BE2C (cell line): ENCODE measurements around the gene CTRB2. TPM values are rescaled to one million over a fixed set of nuclear protein-coding genes. Genes with fewer than 3 reads are reported as not detected.

Source experiments
- DNase-seq: peaks from one replicate; pipeline ENCODE4 v3.0.0-alpha.2; 2020
- H3K27me3 ChIP-seq: fragments of 250-450 bp; sonication (Bioruptor Pico); 2 replicates; pipeline ENCODE4 v1.5.1; 2020; ENCODE audit warnings: mild to moderate bottlenecking
- H3K36me3 ChIP-seq: fragments of 250-450 bp; sonication (Bioruptor Pico); 2 replicates; pipeline ENCODE4 v1.5.1; 2020; ENCODE audit warnings: mild to moderate bottlenecking
- H3K4me1 ChIP-seq: fragments of 250-450 bp; sonication (Bioruptor Pico); 2 replicates; pipeline ENCODE4 v1.5.1; 2020
- H3K4me3 ChIP-seq: 2 replicates; pipeline ENCODE4 v1.5.1; 2011; ENCODE audit warnings: low read depth, low read length
- H3K9me3 ChIP-seq: fragments of 250-450 bp; sonication (Bioruptor Pico); 2 replicates; pipeline ENCODE4 v1.5.1; 2020
- polyA plus RNA-seq: library from polyadenylated mRNA; unstranded; fragments of >200 nt; gene quantifications from one replicate; pipeline ENCODE4 v1.2.1, GENCODE V29; 2012; ENCODE audit warnings: low read depth, missing spikeins; ENCODE audit not compliant: insufficient read length, insufficient read depth
- TF ChIP-seq, protein P1 (sequence below): IDR thresholded peaks from 2 replicates; pipeline ENCODE4 v1.5.1; 2012; ENCODE audit warnings: mild to moderate bottlenecking, low read depth, low read length

Gene CTRB2
- 0.90 TPM for polyA plus RNA-seq

DNA sequence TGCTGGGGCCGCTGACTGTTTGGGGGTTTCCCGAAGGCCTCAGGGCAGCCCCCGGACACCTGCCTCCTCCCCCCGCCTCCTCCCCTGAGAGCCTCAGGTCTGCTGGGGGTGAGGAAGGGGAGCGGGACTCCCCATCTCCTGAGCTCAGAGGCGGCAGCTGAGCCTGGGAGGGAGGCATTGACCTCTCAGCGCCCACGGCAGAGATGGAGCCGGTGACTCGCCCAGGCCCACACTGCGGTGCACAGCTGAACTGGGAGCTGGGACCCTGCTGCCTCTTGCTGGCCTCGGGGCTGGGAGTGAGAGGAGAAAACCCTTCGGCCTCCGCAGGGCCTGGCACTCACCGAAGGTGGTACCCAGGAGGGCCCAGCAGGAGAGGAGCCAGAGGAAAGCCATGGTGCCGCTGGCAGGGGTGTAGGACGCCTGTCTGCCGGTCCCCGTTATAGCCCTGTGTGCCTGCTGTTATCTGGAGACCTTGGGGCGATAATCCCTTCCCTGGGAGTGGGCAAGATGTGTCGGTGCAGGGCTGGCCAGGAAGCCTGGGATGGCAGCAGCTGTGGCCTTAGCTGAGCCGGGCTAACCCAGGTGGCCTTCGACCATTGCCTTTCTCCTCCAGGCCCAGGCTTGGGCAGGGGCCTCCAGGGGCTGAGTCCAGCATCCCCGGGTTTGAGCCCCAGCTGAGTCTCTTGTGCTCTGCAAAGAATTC lies at the start of gene CTRB2:
Gene CTRB2 (minus strand): TSS at position 413 of the 703 bp plus-strand sequence. CDS start 20 bp downstream, at position 393.
- H3K4me3 ChIP-seq, result no peak within 1 kb of the TSS
- H3K27me3 ChIP-seq, result no peaks in the 10 kb centered on the region
- TF ChIP-seq, protein P1, sequence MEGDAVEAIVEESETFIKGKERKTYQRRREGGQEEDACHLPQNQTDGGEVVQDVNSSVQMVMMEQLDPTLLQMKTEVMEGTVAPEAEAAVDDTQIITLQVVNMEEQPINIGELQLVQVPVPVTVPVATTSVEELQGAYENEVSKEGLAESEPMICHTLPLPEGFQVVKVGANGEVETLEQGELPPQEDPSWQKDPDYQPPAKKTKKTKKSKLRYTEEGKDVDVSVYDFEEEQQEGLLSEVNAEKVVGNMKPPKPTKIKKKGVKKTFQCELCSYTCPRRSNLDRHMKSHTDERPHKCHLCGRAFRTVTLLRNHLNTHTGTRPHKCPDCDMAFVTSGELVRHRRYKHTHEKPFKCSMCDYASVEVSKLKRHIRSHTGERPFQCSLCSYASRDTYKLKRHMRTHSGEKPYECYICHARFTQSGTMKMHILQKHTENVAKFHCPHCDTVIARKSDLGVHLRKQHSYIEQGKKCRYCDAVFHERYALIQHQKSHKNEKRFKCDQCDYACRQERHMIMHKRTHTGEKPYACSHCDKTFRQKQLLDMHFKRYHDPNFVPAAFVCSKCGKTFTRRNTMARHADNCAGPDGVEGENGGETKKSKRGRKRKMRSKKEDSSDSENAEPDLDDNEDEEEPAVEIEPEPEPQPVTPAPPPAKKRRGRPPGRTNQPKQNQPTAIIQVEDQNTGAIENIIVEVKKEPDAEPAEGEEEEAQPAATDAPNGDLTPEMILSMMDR, result no peak
- H3K36me3 ChIP-seq, result no peaks in the 10 kb centered on the region
- no peak for DNase-seq
- no peaks in the 10 kb centered on the region for H3K4me1 ChIP-seq
- H3K9me3 ChIP-seq, result no peaks in the 10 kb centered on the region

DNA sequence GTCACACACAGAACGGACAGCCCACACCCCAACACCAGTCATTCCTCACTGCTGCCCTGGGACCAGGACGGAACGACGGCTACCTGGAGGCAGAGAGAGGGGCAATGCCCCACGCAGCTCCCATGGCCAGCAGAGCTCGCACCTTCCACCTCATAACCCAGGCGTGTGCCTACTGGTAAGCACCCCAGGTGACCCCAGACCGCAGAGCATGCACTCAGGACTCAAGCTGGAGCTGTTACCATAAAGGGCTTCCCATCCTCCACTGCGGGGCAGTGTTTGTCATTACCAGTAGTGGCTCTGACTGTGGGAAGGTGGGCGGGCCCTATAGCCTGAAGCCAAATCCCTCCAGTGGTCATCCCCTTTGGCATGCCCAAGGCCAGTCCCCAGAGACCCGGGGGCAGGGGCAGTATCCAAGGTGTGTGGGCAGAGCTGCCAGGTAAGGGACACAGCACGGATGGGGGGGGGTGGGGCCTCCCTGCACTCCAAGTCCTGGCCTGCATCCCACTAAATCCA lies 49.2 kb upstream of the CTRB2 start:
- no peaks in the 10 kb centered on the region for H3K27me3 ChIP-seq
- no peaks in the 10 kb centered on the region for H3K36me3 ChIP-seq
- TF ChIP-seq, protein P1, result no peak
- no peak overlapping the region for H3K4me3 ChIP-seq
- no peak for DNase-seq
- H3K4me1 ChIP-seq, result peaks cover 28% of the 10 kb centered on the region
- H3K9me3 ChIP-seq, result no peaks in the 10 kb centered on the region

DNA sequence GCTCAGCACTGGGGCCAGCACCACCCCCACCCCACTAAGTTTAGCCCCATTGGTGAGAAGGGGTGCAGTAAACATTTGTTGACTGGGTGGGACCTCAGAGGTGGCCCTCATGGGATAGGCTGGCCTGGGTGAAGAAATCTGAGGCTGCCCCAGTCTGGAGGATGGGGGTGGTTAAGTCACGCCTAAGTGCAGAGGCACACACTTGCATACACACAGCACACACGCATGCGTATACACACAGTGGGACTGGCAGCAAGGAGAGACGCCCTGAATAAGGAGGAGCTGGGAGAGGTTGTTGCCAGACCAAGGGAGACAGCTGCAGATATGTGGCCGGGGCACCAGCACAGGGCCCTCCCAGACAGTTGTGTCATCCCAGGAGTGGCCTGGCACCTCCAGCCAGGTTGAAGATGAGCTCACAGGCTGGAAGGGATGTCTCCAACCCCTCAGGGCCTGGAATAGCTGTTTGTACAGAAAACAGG lies 47.4 kb upstream of the CTRB2 start:
- no peak for DNase-seq
- Histone ChIP-seq H3K9me3 (no peaks in the 10 kb centered on the region), H3K4me3 (no peak overlapping the region), H3K36me3 (no peaks in the 10 kb centered on the region), H3K4me1 (peaks cover 28% of the 10 kb centered on the region), H3K27me3 (no peaks in the 10 kb centered on the region)
- TF ChIP-seq, protein P1, result no peak

DNA sequence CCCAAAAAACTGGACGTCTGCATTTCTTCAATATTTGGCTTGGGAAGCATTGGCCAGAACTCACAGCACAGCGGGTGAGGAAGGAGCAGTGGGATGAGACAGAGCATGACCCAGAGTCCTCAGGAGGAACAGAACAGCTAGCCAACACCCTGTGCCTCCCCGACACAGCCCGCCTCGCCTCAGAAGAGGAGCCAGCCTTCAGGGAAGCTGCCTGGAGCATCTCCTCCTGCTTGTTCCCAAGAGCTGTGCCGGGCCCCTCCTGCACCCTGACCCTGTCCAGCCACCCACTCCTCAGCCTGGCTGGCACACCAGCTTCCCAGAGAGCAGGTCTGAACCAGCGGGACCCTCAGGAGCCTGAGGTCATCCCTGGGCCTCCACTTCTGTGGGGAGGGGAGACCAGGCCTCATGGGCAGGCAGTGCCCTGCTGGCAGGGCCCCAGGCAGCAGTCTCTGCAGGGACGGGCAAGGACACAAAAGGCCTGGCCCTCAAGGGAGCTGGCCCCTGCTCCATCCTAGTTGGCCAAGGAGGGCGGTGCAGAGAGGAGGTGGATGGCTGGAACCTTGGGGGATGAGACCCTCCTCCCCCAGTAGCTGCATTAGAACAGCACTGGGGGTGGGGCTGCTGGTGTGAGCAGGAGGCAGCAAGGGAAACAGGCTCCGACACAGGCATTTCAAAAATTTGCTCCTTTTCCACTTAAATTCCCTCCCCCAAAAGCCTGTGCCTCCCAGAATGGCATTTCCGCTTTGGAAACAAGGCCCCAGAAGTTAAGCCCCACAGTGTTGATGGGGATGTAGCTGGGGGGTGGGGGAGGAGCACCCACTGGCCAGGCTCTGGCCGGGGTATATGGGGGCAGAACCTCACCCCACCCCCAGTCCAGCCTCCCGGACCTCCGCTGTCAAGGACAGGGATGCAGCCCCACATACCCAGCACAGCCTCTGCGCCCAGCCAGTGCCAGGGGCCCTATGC lies 46.3 kb upstream of the CTRB2 start:
- peaks cover 27% of the 10 kb centered on the region for H3K4me1 ChIP-seq
- H3K4me3 ChIP-seq, result no peak overlapping the region
- no peaks in the 10 kb centered on the region for H3K9me3 ChIP-seq
- TF ChIP-seq, protein P1, result no peak
- no peaks in the 10 kb centered on the region for H3K27me3 ChIP-seq
- no peak for DNase-seq
- H3K36me3 ChIP-seq, result no peaks in the 10 kb centered on the region

DNA sequence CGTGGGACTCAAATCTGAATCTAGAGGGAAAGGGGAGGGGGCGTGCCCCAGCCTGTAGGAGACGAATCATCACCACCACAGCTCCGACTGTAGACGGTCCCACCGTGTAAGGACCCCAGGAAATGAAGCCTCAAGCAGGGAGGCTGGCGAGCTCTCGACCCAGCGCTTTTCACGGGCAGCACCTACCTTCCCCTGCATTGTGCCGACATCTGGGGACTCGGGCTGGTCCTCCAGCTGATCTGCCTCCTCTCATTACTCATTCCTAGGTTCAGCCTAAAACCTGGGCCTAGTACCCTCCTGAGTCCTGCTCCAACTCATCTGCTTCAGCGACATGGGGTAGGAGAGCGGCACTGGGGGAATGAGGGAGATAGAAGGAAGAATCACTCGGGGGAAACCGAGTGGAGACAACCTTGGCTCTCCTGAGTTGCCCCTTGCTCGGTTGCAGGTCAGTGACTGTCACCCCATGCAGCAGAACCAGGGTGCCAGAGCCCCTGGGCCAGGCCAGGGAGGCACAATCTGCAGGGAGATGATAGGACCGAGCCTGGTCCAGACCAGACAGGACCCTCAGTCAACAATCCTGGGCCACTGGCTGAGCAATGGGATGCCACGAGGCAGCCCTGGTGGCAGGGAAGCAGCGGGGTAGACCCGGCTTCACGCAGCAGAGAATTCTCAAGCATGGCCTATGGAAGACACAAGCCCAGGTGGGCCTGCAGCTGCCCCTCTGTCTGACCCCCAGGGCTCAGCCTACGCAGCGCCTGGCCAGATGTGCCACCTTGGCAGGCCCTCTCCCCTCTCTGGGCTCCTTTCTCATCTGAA lies 45.3 kb upstream of the CTRB2 start:
- peaks cover 19% of the 10 kb centered on the region for H3K4me1 ChIP-seq
- no peaks in the 10 kb centered on the region for H3K27me3 ChIP-seq
- TF ChIP-seq, protein P1, result no peak
- peak overlapping the region; percentile 10; the same call in 1 of the 2 replicates for H3K4me3 ChIP-seq
- peak; percentile 4 for DNase-seq
- no peaks in the 10 kb centered on the region for H3K36me3 ChIP-seq
- no peaks in the 10 kb centered on the region for H3K9me3 ChIP-seq
